Measurements from ENCODE around the gene XPO1.

DNA sequence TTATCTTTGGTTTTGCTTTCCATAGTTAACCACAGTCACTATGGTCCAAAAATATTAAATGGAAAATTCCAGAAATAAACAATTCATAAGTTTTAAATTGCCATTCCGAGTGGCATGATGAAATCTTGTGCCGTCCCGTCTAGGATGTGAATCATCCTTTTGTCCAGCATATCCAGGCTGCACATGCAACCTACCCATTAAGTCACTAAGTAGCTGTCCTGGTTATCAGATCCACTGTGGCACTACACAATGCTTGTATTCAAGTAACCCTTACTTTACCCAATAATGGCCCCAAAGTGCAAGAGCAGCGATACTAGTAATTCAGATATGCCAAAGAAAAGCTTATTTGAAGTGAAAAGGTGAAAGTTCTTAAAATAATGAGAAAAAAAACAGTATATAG lies 78.0 kb downstream of the XPO1 start:
- TF ChIP-seq, protein P1, sequence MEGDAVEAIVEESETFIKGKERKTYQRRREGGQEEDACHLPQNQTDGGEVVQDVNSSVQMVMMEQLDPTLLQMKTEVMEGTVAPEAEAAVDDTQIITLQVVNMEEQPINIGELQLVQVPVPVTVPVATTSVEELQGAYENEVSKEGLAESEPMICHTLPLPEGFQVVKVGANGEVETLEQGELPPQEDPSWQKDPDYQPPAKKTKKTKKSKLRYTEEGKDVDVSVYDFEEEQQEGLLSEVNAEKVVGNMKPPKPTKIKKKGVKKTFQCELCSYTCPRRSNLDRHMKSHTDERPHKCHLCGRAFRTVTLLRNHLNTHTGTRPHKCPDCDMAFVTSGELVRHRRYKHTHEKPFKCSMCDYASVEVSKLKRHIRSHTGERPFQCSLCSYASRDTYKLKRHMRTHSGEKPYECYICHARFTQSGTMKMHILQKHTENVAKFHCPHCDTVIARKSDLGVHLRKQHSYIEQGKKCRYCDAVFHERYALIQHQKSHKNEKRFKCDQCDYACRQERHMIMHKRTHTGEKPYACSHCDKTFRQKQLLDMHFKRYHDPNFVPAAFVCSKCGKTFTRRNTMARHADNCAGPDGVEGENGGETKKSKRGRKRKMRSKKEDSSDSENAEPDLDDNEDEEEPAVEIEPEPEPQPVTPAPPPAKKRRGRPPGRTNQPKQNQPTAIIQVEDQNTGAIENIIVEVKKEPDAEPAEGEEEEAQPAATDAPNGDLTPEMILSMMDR (IDR thresholded peaks at IDR 0.05) = no peak
- no peak for TF ChIP-seq ZFX (IDR thresholded peaks at IDR 0.05; ENCODE audit: borderline replicate concordance)

All from 22Rv1 (cell line).